Endothelial cell of umbilical vein (primary cell): ENCODE data around the gene ATIC. TPM values are rescaled to one million over a fixed set of nuclear protein-coding genes. Genes with fewer than 3 reads are reported as not detected.

ENCODE experiments used
- BruUV-seq: library from RNA; stranded (reverse); fragments of 400-500 nt; replicated peaks from 2 replicates; lab custom pipeline; 2021; lab: Mats Ljungman, UMichigan
- CTCF ChIA-PET: fragments of 300-600, 350-600 bp; sonication (Branson Sonifier 250); formaldehyde crosslinking; loops from one replicate; lab custom pipeline; 2021; ENCODE audit warnings: antibody characterized with exemption, inconsistent platforms; lab: Charles Lee
- POLR2A ChIA-PET: fragments of 300-600, 350-600 bp; sonication (Branson Sonifier 250); formaldehyde crosslinking; loops from one replicate; lab custom pipeline; 2021; ENCODE audit warnings: antibody characterized with exemption, inconsistent platforms; lab: Charles Lee
- DNase-seq: peaks from one replicate; pipeline ENCODE4 v3.0.0-alpha.2; 2011; ENCODE audit warnings: low read depth, low spot score
- FAIRE-seq: peaks from 2 replicates; lab custom pipeline; 2011; peaks lifted over from hg19 to GRCh38; lab: Jason Lieb, UNC
- H2AFZ ChIP-seq: 2 replicates; pipeline ENCODE4 v1.6.0; 2012; ENCODE audit warnings: low read depth, low read length, control low read depth, inconsistent platforms
- H3K27ac ChIP-seq: 2 replicates; pipeline ENCODE4 v1.5.1; 2011; ENCODE audit warnings: low read depth, mild to moderate bottlenecking, control low read depth, low read length, moderate library complexity; ENCODE audit not compliant: insufficient read depth
- H3K27me3 ChIP-seq, 2 experiments: 2 replicates each; pipeline versions ENCODE4 v1.6.0 to v1.6.1; 2011; ENCODE audit warnings: low read length in 2 of 2, mixed read lengths in 1 of 2; ENCODE audit not compliant: control insufficient read depth in 2 of 2, insufficient read depth in 2 of 2
- H3K36me3 ChIP-seq, 2 experiments: 2 replicates in 1 of 2; 3 replicates in 1 of 2; pipeline ENCODE4 v1.5.1; 2011; ENCODE audit warnings: low read length in 2 of 2, mild to moderate bottlenecking in 1 of 2, moderate library complexity in 1 of 2; ENCODE audit not compliant: control insufficient read depth in 2 of 2, insufficient read depth in 2 of 2; ENCODE audit errors: extremely low read depth in 1 of 2
- H3K4me1 ChIP-seq: 3 replicates; pipeline ENCODE4 v1.5.1; 2011; ENCODE audit warnings: mild to moderate bottlenecking, low read length; ENCODE audit not compliant: control insufficient read depth, insufficient read depth; ENCODE audit errors: extremely low read depth
- H3K4me2 ChIP-seq: 2 replicates; pipeline ENCODE4 v1.6.1; 2011; ENCODE audit warnings: low read length, control low read depth, mixed read lengths; ENCODE audit not compliant: insufficient read depth
- H3K4me3 ChIP-seq, 3 experiments: fragments of 200-600 bp in 1 of 3; sonication (generic), shearing (Covaris generic) in 1 of 3; replicated peaks in 1 of 3; 2 replicates each; pipeline ENCODE4 v1.5.1; 2011 to 2016; ENCODE audit warnings: control low read depth in 3 of 3, low read length in 3 of 3, mild to moderate bottlenecking in 2 of 3, inconsistent platforms in 1 of 3, low read depth in 1 of 3, moderate library complexity in 1 of 3; ENCODE audit not compliant: insufficient read depth in 1 of 3
- H3K79me2 ChIP-seq: 2 replicates; pipeline ENCODE4 v1.6.0; 2012; ENCODE audit warnings: low read length, inconsistent platforms; ENCODE audit not compliant: control insufficient read depth, insufficient read depth
- H3K9ac ChIP-seq: replicated peaks from 2 replicates; pipeline ENCODE3; 2011; ENCODE audit warnings: low read length, control low read depth; ENCODE audit not compliant: insufficient read depth; ENCODE audit errors: extremely low read depth
- H3K9me1 ChIP-seq: replicated peaks from 3 replicates; pipeline ENCODE4 v1.6.0; 2011; ENCODE audit warnings: mild to moderate bottlenecking, low read length; ENCODE audit not compliant: control insufficient read depth, insufficient read depth; ENCODE audit errors: extremely low read depth
- H3K9me3 ChIP-seq: replicated peaks from 2 replicates; pipeline ENCODE4 v1.5.1; 2012; ENCODE audit warnings: low read length, inconsistent platforms; ENCODE audit not compliant: control insufficient read depth, insufficient read depth
- H4K20me1 ChIP-seq: replicated peaks from 2 replicates; pipeline ENCODE3; 2011; ENCODE audit warnings: mild to moderate bottlenecking, low read length; ENCODE audit not compliant: control insufficient read depth, insufficient read depth; ENCODE audit errors: extremely low read depth
- CTCF ChIP-seq, 2 donors: IDR thresholded peaks; 1 replicate in 1 of 2; 2 replicates in 1 of 2; pipeline ENCODE4 v1.5.1; 2011; ENCODE audit warnings: low read length in 2 of 2, mild to moderate bottlenecking in 2 of 2, moderate library complexity in 2 of 2, control low read depth in 1 of 2, inconsistent platforms in 1 of 2, low read depth in 1 of 2; ENCODE audit not compliant: insufficient read depth in 1 of 2; ENCODE audit errors: extremely low read depth in 1 of 2
- EZH2 ChIP-seq: IDR thresholded peaks from 2 replicates; pipeline ENCODE4 v1.6.1; 2012; ENCODE audit warnings: borderline replicate concordance, low read depth, mild to moderate bottlenecking, moderate library complexity, low read length, inconsistent platforms; ENCODE audit not compliant: severe bottlenecking
- FOS ChIP-seq: IDR thresholded peaks from 2 replicates; pipeline ENCODE4 v1.6.1; 2011; ENCODE audit warnings: mild to moderate bottlenecking, low read length, moderate library complexity, borderline replicate concordance; ENCODE audit not compliant: insufficient read depth
- GATA2 ChIP-seq: IDR thresholded peaks from 2 replicates; pipeline ENCODE4 v1.7.0; 2011; ENCODE audit warnings: low read depth, mild to moderate bottlenecking, moderate library complexity, mixed read lengths, low read length; ENCODE audit not compliant: insufficient read length, insufficient read depth
- JUN ChIP-seq: IDR thresholded peaks from 2 replicates; pipeline ENCODE4 v1.6.1; 2011; ENCODE audit warnings: borderline replicate concordance, low read depth; ENCODE audit not compliant: insufficient read length, insufficient read depth
- MAX ChIP-seq: IDR thresholded peaks from 2 replicates; pipeline ENCODE4 v1.6.1; 2011; ENCODE audit not compliant: insufficient read depth, insufficient read length
- MYC ChIP-seq: IDR thresholded peaks from one replicate; pipeline ENCODE4 v1.6.1; 2011; ENCODE audit warnings: mild to moderate bottlenecking, low read depth, low read length
- POLR2A ChIP-seq: IDR thresholded peaks from 2 replicates; pipeline ENCODE4 v1.6.1; 2012; ENCODE audit warnings: low read depth, mild to moderate bottlenecking, control low read depth, low read length
- POLR2AphosphoS5 ChIP-seq: IDR thresholded peaks from 2 replicates; pipeline ENCODE4 v1.6.1; 2012; ENCODE audit warnings: low read depth, mild to moderate bottlenecking, control low read depth, low read length, moderate library complexity; ENCODE audit not compliant: insufficient read depth
- dilution Hi-C: fragments of 300-500 bp; cut with MboI; formaldehyde crosslinking; loops from one replicate; pipeline ENCODE4 v1.15.0; 2019; ENCODE audit warnings: low sequenced_read_pairs; ENCODE audit not compliant: extremely low pct_ligation_motif_present
- intact Hi-C: fragments of 100-400 bp; cut with micrococcal nuclease; formaldehyde crosslinking; loops from one replicate; pipeline ENCODE4 v1.10.0; 2022
- polyA plus RNA-seq, 4 experiments: library from polyadenylated mRNA; depleted of rRNA in 3 of 4; stranded (reverse) in 3 of 4; unstranded in 1 of 4; fragments of >200 nt; gene quantifications; 2 replicates each; pipeline versions ENCODE4 v1.2.1 to v1.2.3, GENCODE V29; 2011 to 2012; ENCODE audit warnings: missing spikeins in 1 of 4
- total RNA-seq: library from RNA; stranded (reverse); gene quantifications from 2 replicates; pipeline ENCODE4 v1.2.3, GENCODE V29; 2021

ATIC gene
- total and polyA plus RNA-seq, 2 donors (not counting 3 experiments of a cell fraction or from before 2014, with no cell fraction given): 29.5 to 80.2 TPM

- peaks cover 2% of the 10 kb centered on the region for H3K79me2 ChIP-seq
- H3K27ac ChIP-seq: no peak overlapping the region
- H3K9ac ChIP-seq: no peak overlapping the region
- no peaks in the 10 kb centered on the region for H3K27me3 ChIP-seq
- DNase-seq (no peak), FAIRE-seq (no peak)
- H4K20me1 ChIP-seq: no peaks in the 10 kb centered on the region
- H3K4me3 ChIP-seq: no peak overlapping the region
- H3K36me3 ChIP-seq: peaks cover 54 to 82% of the 10 kb centered on the region in 2 experiments
- CTCF ChIA-PET: no interaction called here
- dilution Hi-C loops: no loop called here
- TF ChIP-seq MYC (no peak), POLR2AphosphoS5 (no peak), CTCF (IDR thresholded peaks at IDR 0.05; ENCODE audit: extremely low read depth in 1 of 2, insufficient read depth in 1 of 2, low read depth in 1 of 2, low read length in 2 of 2) (no peak), POLR2A (no peak), FOS (no peak), MAX (no peak), JUN (no peak), EZH2 (no peak), GATA2 (no peak)
- H2AFZ ChIP-seq: no peak overlapping the region
- intact Hi-C loops: no loop called here
- no TSS peak for BruUV-seq
- POLR2A ChIA-PET: no interaction called here
- no peaks in the 10 kb centered on the region for H3K9me1 ChIP-seq
- H3K9me3 ChIP-seq: no peaks in the 10 kb centered on the region
- H3K4me1 ChIP-seq: no peaks in the 10 kb centered on the region
- no peak overlapping the region for H3K4me2 ChIP-seq
Measured at GRCh38 chr2:215379039-215379438, 67.2 kb downstream of the ATIC start.
